ENCODE measurements around the gene PRKAB1.

- no peak for TF ChIP-seq POLR2A (IDR thresholded peaks at IDR 0.05)
- no peak for TF ChIP-seq CTCF (IDR thresholded peaks at IDR 0.05)
- TF ChIP-seq EP300 (IDR thresholded peaks at IDR 0.05), result no peak
Measured at GRCh38 chr12:119644930-119645329, 23.0 kb upstream of the PRKAB1 start.
